ENCODE results near the gene ELOVL5. TPM values are rescaled to one million over a fixed set of nuclear protein-coding genes. Genes with fewer than 3 reads are reported as not detected.

Gene ELOVL5
- total RNA-seq, 1 donor, result 94.8 TPM

- H3K4me1 ChIP-seq (ENCODE audit: insufficient read depth, low read length), result peaks cover 27% of the 10 kb centered on the region
- no peaks in the 10 kb centered on the region for H3K9me3 ChIP-seq (ENCODE audit: low read depth, low read length)
- H3K4me3 ChIP-seq (ENCODE audit: low read length), result no peak overlapping the region
- no peaks in the 10 kb centered on the region for H3K27me3 ChIP-seq (ENCODE audit: insufficient read depth, low read length)
Measured at GRCh38 chr6:53264915-53265607, 83.7 kb downstream of the ELOVL5 start.

GRCh38 chr6:53264337-53264736 lies 84.4 kb downstream of the ELOVL5 start:
- Histone ChIP-seq H3K4me3 (ENCODE audit: low read length) (no peak overlapping the region), H3K4me1 (ENCODE audit: insufficient read depth, low read length) (peaks cover 27% of the 10 kb centered on the region), H3K27me3 (ENCODE audit: insufficient read depth, low read length) (no peaks in the 10 kb centered on the region), H3K9me3 (ENCODE audit: low read depth, low read length) (no peaks in the 10 kb centered on the region)

GRCh38 chr6:53263917-53264316 lies 84.8 kb downstream of the ELOVL5 start:
- H3K27me3 ChIP-seq (ENCODE audit: insufficient read depth, low read length), result no peaks in the 10 kb centered on the region
- no peaks in the 10 kb centered on the region for H3K9me3 ChIP-seq (ENCODE audit: low read depth, low read length)
- peaks cover 27% of the 10 kb centered on the region for H3K4me1 ChIP-seq (ENCODE audit: insufficient read depth, low read length)
- no peak overlapping the region for H3K4me3 ChIP-seq (ENCODE audit: low read length)

- Histone ChIP-seq H3K4me3 (ENCODE audit: low read length) (no peak overlapping the region), H3K9me3 (ENCODE audit: low read depth, low read length) (no peaks in the 10 kb centered on the region), H3K4me1 (ENCODE audit: insufficient read depth, low read length) (peaks cover 18% of the 10 kb centered on the region), H3K27me3 (ENCODE audit: insufficient read depth, low read length) (no peaks in the 10 kb centered on the region)
Measured at GRCh38 chr6:53259860-53260580, 88.7 kb downstream of the ELOVL5 start.

- no peaks in the 10 kb centered on the region for H3K9me3 ChIP-seq (ENCODE audit: low read depth, low read length)
- no peaks in the 10 kb centered on the region for H3K27me3 ChIP-seq (ENCODE audit: insufficient read depth, low read length)
- peaks cover 5% of the 10 kb centered on the region for H3K4me1 ChIP-seq (ENCODE audit: insufficient read depth, low read length)
- H3K4me3 ChIP-seq (ENCODE audit: low read length), result no peak overlapping the region
Measured at GRCh38 chr6:53258774-53259155, 90.0 kb downstream of the ELOVL5 start.

- H3K9me3 ChIP-seq (ENCODE audit: low read depth, low read length), result no peaks in the 10 kb centered on the region
- H3K27me3 ChIP-seq (ENCODE audit: insufficient read depth, low read length), result no peaks in the 10 kb centered on the region
- peaks cover 4% of the 10 kb centered on the region for H3K4me1 ChIP-seq (ENCODE audit: insufficient read depth, low read length)
- no peak overlapping the region for H3K4me3 ChIP-seq (ENCODE audit: low read length)
Measured at GRCh38 chr6:53258076-53258773, 90.5 kb downstream of the ELOVL5 start.

GRCh38 chr6:53257533-53257932 lies 91.2 kb downstream of the ELOVL5 start:
- Histone ChIP-seq H3K4me3 (ENCODE audit: low read length) (no peak overlapping the region), H3K27me3 (ENCODE audit: insufficient read depth, low read length) (no peaks in the 10 kb centered on the region), H3K9me3 (ENCODE audit: low read depth, low read length) (no peaks in the 10 kb centered on the region), H3K4me1 (ENCODE audit: insufficient read depth, low read length) (peaks cover 4% of the 10 kb centered on the region)

- Histone ChIP-seq H3K4me3 (ENCODE audit: low read length) (no peak overlapping the region), H3K4me1 (ENCODE audit: insufficient read depth, low read length) (peaks cover 4% of the 10 kb centered on the region), H3K9me3 (ENCODE audit: low read depth, low read length) (no peaks in the 10 kb centered on the region), H3K27me3 (ENCODE audit: insufficient read depth, low read length) (no peaks in the 10 kb centered on the region)
Measured at GRCh38 chr6:53257001-53257400, 91.7 kb downstream of the ELOVL5 start.

- Histone ChIP-seq H3K4me3 (ENCODE audit: low read length) (no peak overlapping the region), H3K27me3 (ENCODE audit: insufficient read depth, low read length) (no peaks in the 10 kb centered on the region), H3K4me1 (ENCODE audit: insufficient read depth, low read length) (peaks cover 5% of the 10 kb centered on the region), H3K9me3 (ENCODE audit: low read depth, low read length) (no peaks in the 10 kb centered on the region)
Measured at GRCh38 chr6:53252177-53252692, 96.5 kb downstream of the ELOVL5 start.

GRCh38 chr6:53251033-53251672 lies 97.6 kb downstream of the ELOVL5 start:
- Histone ChIP-seq H3K27me3 (ENCODE audit: insufficient read depth, low read length) (no peaks in the 10 kb centered on the region), H3K9me3 (ENCODE audit: low read depth, low read length) (no peaks in the 10 kb centered on the region), H3K4me1 (ENCODE audit: insufficient read depth, low read length) (peaks cover 16% of the 10 kb centered on the region), H3K4me3 (ENCODE audit: low read length) (no peak overlapping the region)

GRCh38 chr6:53250176-53251032 lies 98.3 kb downstream of the ELOVL5 start:
- no peaks in the 10 kb centered on the region for H3K9me3 ChIP-seq (ENCODE audit: low read depth, low read length)
- peaks cover 21% of the 10 kb centered on the region for H3K4me1 ChIP-seq (ENCODE audit: insufficient read depth, low read length)
- H3K4me3 ChIP-seq (ENCODE audit: low read length), result no peak overlapping the region
- H3K27me3 ChIP-seq (ENCODE audit: insufficient read depth, low read length), result no peaks in the 10 kb centered on the region

GRCh38 chr6:53246924-53247323 lies 101.8 kb downstream of the ELOVL5 start:
- no peaks in the 10 kb centered on the region for H3K9me3 ChIP-seq (ENCODE audit: low read depth, low read length)
- H3K4me1 ChIP-seq (ENCODE audit: insufficient read depth, low read length), result peaks cover 56% of the 10 kb centered on the region

GRCh38 chr6:53244958-53245357 lies 103.8 kb downstream of the ELOVL5 start:
- no peaks in the 10 kb centered on the region for H3K9me3 ChIP-seq (ENCODE audit: low read depth, low read length)
- H3K4me1 ChIP-seq (ENCODE audit: insufficient read depth, low read length), result peaks cover 72% of the 10 kb centered on the region
- H3K27me3 ChIP-seq (ENCODE audit: insufficient read depth, low read length), result no peaks in the 10 kb centered on the region
- H3K4me3 ChIP-seq (ENCODE audit: low read length), result no peak overlapping the region

More at GRCh38 chr6:53246924-53247323, 101.8 kb downstream of the ELOVL5 start:
- Histone ChIP-seq H3K4me3 (ENCODE audit: low read length) (no peak overlapping the region), H3K27me3 (ENCODE audit: insufficient read depth, low read length) (no peaks in the 10 kb centered on the region)

GRCh38 chr6:53244399-53244931 lies 104.3 kb downstream of the ELOVL5 start:
- peaks cover 77% of the 10 kb centered on the region for H3K4me1 ChIP-seq (ENCODE audit: insufficient read depth, low read length)

More at GRCh38 chr6:53244399-53244931, 104.3 kb downstream of the ELOVL5 start:
- Histone ChIP-seq H3K4me3 (ENCODE audit: low read length) (no peak overlapping the region), H3K9me3 (ENCODE audit: low read depth, low read length) (no peaks in the 10 kb centered on the region), H3K27me3 (ENCODE audit: insufficient read depth, low read length) (no peaks in the 10 kb centered on the region)

Measured in mononuclear cell (primary cell).